CMK (cell line): Measurements from ENCODE around the gene SMARCC1.

Experiments
- DNase-seq: peaks from one replicate; pipeline ENCODE4 v3.0.0-alpha.2; 2010; ENCODE audit warnings: low read depth

SMARCC1 gene

DNA sequence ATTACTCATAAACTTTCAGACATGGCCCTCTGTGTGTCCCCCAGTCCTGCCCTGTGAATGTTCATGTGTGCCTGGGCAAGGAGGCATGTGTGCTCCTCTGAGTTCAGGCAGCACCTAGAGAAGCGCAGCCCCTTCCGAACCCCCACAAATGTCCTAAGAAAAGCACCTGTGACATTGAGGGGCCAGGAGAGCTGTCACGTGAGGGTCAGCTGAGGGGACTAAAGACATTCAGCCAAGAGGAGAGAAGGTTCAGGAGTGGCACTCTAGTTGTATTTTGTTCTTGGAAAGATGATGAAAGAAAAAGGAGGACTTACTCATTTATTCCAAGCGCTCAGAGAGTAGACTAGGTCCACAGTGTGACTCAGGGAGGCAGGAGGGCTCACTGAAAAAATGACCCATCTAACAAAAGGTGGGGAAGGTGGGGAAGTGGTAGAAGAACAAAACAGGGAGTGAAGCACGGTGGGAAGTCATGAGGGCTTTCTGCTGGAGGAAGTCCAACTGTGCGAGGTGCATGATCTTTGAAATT lies 240.0 kb downstream of the SMARCC1 start:
- DNase-seq: no peak

DNA sequence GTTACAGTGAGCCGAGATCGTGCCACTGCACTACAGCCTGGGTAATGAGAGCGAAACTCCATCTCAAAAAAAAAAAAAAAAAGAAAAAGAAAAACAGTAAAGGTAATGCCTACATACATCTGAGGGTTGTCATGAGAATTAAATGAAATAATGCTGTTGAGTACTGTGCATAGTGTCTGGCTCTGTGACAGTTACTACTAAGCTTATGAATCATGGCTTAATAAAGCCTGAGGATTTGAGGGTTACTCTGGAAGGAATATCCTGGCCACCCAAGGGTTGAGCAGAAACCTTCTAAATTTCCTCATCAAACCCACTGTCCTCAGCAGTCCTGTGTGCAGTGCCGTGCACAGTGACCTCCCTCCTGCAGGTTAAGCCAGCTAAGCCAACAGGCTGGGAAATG lies 241.4 kb downstream of the SMARCC1 start:
- DNase-seq: no peak

DNA sequence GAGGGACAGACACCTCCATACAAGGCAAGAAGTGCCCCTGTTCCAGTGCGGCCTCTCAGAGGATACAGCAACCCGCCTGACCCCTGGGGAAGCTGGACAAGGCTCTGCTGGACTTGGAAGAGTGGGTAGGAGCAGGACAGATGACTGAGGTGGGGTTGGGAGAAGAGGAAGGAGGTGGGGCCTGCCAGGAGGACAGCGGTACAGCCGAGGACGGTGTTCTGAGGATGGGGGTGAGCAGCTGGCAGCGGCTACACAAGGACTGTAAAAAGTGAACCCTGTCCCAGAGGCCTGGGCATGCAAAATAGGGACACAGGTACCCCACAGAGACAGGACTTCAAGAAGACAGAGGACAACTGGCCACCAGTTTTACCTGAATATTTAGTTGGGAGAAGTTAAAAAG lies 244.7 kb downstream of the SMARCC1 start:
- DNase-seq: no peak

DNA sequence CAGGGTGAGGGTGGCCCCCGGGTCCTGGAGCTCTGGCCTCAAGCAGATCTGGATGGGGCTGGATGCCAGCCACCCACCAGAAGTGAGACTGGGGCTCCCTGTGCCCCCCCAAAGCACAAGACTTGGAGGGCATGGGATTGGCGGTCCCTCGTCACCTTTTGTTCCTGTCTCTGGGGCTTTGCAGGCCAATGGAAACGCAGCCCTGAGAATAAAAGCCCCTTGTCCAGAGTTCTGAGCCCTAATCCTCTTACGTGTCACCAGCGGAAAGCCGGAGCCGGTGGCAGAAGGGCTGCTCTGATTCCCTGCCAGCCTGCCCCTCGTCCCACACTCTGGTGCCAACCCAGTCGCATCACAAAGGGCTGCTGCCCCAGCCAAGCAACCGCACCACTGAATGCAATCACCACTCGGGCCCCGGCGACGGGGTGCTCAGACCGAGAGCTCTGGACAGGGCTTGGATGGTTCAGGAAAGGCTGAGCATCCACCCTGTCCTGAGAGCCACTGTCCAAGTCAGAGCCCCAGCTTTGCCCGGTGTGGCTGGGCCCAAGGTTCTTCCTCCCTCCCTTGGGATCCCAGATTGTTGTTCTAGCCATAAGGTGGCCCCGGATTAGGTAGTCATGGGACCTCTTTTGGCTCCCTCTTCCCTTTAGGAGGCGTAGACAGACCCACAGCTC lies 245.3 kb downstream of the SMARCC1 start:
- no peak for DNase-seq
